Spleen (tissue), 7 donors: ENCODE data around the gene ETFBKMT.

ENCODE experiments used
- CTCF ChIP-seq, 11 experiments: fragments of 200-600 bp in 7 of 11; fragments of 450-650 bp in 4 of 11; sonication (generic) in 4 of 11; IDR thresholded peaks in 8 of 11; conservative IDR thresholded peaks in 3 of 11; 1 replicate in 7 of 11; 2 replicates in 4 of 11; pipeline versions ENCODE4 v1.4.0 to v1.8.0; 2016 to 2021; ENCODE audit warnings: antibody characterized with exemption in 11 of 11, inconsistent platforms in 4 of 11, mild to moderate bottlenecking in 1 of 11
- POLR2A ChIP-seq, 3 donors: fragments of 450-650 bp; IDR thresholded peaks; one replicate each; pipeline ENCODE4 v1.5.1; 2017; ENCODE audit warnings: antibody characterized with exemption in 3 of 3, mild to moderate bottlenecking in 1 of 3
- donor health status: DM: no; HTN: no; CAD: no; lungs with moderate emphysema.
- donor health status: DM: no; HTN: no; CAD: no.
- donor health status: DM: no; HTN: no; CAD: no.

- TF ChIP-seq CTCF (IDR thresholded peaks at IDR 0.05 in 8 of 11, conservative IDR thresholded peaks at IDR 0.05 in 3 of 11) (no peak), POLR2A (IDR thresholded peaks at IDR 0.05) (no peak)
Observed at GRCh38 chr12:31685801-31686200, 26.3 kb downstream of the ETFBKMT start.
